ENCODE data around the gene RILPL1.
"Not testable (repeated sequence)": the region's sequence is repeated elsewhere in the genome, so short reads cannot be mapped to it uniquely, and the experiment has no call there.

The RILPL1 gene

GRCh38 chr12:123533672-123534643 is at the start of gene RILPL1:
TSS of gene RILPL1 (minus strand) at chr12:123533719. CDS start at chr12:123533482, 237 bp downstream.
- Histone ChIP-seq H3K27me3 (ENCODE audit: low read depth, low read length) (no peaks in the 10 kb centered on the region), H3K36me3 (ENCODE audit: control insufficient read depth in 1 of 2, insufficient read depth in 2 of 2, low read length in 2 of 2) (peaks cover 0 to 5% of the 10 kb centered on the region in 2 donors), H3K4me1 (ENCODE audit: control insufficient read depth in 1 of 2, insufficient read depth in 2 of 2, low read length in 2 of 2) (peaks cover 0 to 32% of the 10 kb centered on the region in 2 donors), H3K27ac (ENCODE audit: low read length) (peak within 1 kb of the TSS; percentile 2), H3K4me3 (ENCODE audit: low read depth in 1 of 2, low read length in 2 of 2) (peak within 1 kb of the TSS; percentile 64 to 85), H3K9me3 (ENCODE audit: control insufficient read depth in 1 of 2, low read length in 2 of 2) (no peaks in the 10 kb centered on the region)

- Histone ChIP-seq H3K4me3 (ENCODE audit: low read depth in 1 of 2, low read length in 2 of 2) (no peak overlapping the region), H3K27ac (ENCODE audit: low read length) (no peak overlapping the region)
Measured at GRCh38 chr12:123580772-123581171, 47.3 kb upstream of the RILPL1 start.

GRCh38 chr12:123578829-123579228 is 45.3 kb upstream of the RILPL1 start:
- peaks cover 4 to 18% of the 10 kb centered on the region in 2 donors for H3K4me1 ChIP-seq (ENCODE audit: control insufficient read depth in 1 of 2, insufficient read depth in 2 of 2, low read length in 2 of 2)
- H3K36me3 ChIP-seq (ENCODE audit: control insufficient read depth in 1 of 2, insufficient read depth in 2 of 2, low read length in 2 of 2); H3K4me3 ChIP-seq (ENCODE audit: low read depth in 1 of 2, low read length in 2 of 2); H3K9me3 ChIP-seq (ENCODE audit: control insufficient read depth in 1 of 2, low read length in 2 of 2); H3K27me3 ChIP-seq (ENCODE audit: low read depth, low read length); H3K27ac ChIP-seq (ENCODE audit: low read length): not testable (repeated sequence)

More at GRCh38 chr12:123580772-123581171, 47.3 kb upstream of the RILPL1 start:
- H3K9me3 ChIP-seq (ENCODE audit: control insufficient read depth in 1 of 2, low read length in 2 of 2) = no peaks in the 10 kb centered on the region
- peaks cover 0 to 4% of the 10 kb centered on the region in 2 donors for H3K36me3 ChIP-seq (ENCODE audit: control insufficient read depth in 1 of 2, insufficient read depth in 2 of 2, low read length in 2 of 2)
- H3K4me1 ChIP-seq (ENCODE audit: control insufficient read depth in 1 of 2, insufficient read depth in 2 of 2, low read length in 2 of 2) = peaks cover 4 to 26% of the 10 kb centered on the region in 2 donors
- H3K27me3 ChIP-seq (ENCODE audit: low read depth, low read length) = no peaks in the 10 kb centered on the region

- Histone ChIP-seq H3K27ac (ENCODE audit: low read length) (no peak overlapping the region), H3K36me3 (ENCODE audit: control insufficient read depth in 1 of 2, insufficient read depth in 2 of 2, low read length in 2 of 2) (peaks cover 0 to 6% of the 10 kb centered on the region in 2 donors), H3K4me1 (ENCODE audit: control insufficient read depth in 1 of 2, insufficient read depth in 2 of 2, low read length in 2 of 2) (peaks cover 4 to 16% of the 10 kb centered on the region in 2 donors), H3K27me3 (ENCODE audit: low read depth, low read length) (no peaks in the 10 kb centered on the region), H3K4me3 (ENCODE audit: low read depth in 1 of 2, low read length in 2 of 2) (no peak overlapping the region), H3K9me3 (ENCODE audit: control insufficient read depth in 1 of 2, low read length in 2 of 2) (no peaks in the 10 kb centered on the region)
Measured at GRCh38 chr12:123578243-123578642, 44.7 kb upstream of the RILPL1 start.

- Histone ChIP-seq H3K27ac (ENCODE audit: low read length) (no peak overlapping the region), H3K4me3 (ENCODE audit: low read depth in 1 of 2, low read length in 2 of 2) (no peak overlapping the region), H3K4me1 (ENCODE audit: control insufficient read depth in 1 of 2, insufficient read depth in 2 of 2, low read length in 2 of 2) (no peaks in the 10 kb centered on the region), H3K27me3 (ENCODE audit: low read depth, low read length) (no peaks in the 10 kb centered on the region), H3K36me3 (ENCODE audit: control insufficient read depth in 1 of 2, insufficient read depth in 2 of 2, low read length in 2 of 2) (peaks cover 0 to 6% of the 10 kb centered on the region in 2 donors), H3K9me3 (ENCODE audit: control insufficient read depth in 1 of 2, low read length in 2 of 2) (no peaks in the 10 kb centered on the region)
Measured at GRCh38 chr12:123576611-123577010, 43.1 kb upstream of the RILPL1 start.

- no peaks in the 10 kb centered on the region for H3K9me3 ChIP-seq (ENCODE audit: control insufficient read depth in 1 of 2, low read length in 2 of 2)
- H3K36me3 ChIP-seq (ENCODE audit: control insufficient read depth in 1 of 2, insufficient read depth in 2 of 2, low read length in 2 of 2) = peaks cover 0 to 6% of the 10 kb centered on the region in 2 donors
- H3K4me3 ChIP-seq (ENCODE audit: low read depth in 1 of 2, low read length in 2 of 2) = no peak overlapping the region
- H3K4me1 ChIP-seq (ENCODE audit: control insufficient read depth in 1 of 2, insufficient read depth in 2 of 2, low read length in 2 of 2) = no peaks in the 10 kb centered on the region
- H3K27ac ChIP-seq (ENCODE audit: low read length) = no peak overlapping the region
- H3K27me3 ChIP-seq (ENCODE audit: low read depth, low read length) = no peaks in the 10 kb centered on the region
Measured at GRCh38 chr12:123573870-123574269, 40.4 kb upstream of the RILPL1 start.

- Histone ChIP-seq H3K4me3 (ENCODE audit: low read depth in 1 of 2, low read length in 2 of 2) (no peak overlapping the region), H3K4me1 (ENCODE audit: control insufficient read depth in 1 of 2, insufficient read depth in 2 of 2, low read length in 2 of 2) (no peaks in the 10 kb centered on the region), H3K27ac (ENCODE audit: low read length) (no peak overlapping the region), H3K36me3 (ENCODE audit: control insufficient read depth in 1 of 2, insufficient read depth in 2 of 2, low read length in 2 of 2) (peaks cover 0 to 6% of the 10 kb centered on the region in 2 donors), H3K9me3 (ENCODE audit: control insufficient read depth in 1 of 2, low read length in 2 of 2) (no peaks in the 10 kb centered on the region), H3K27me3 (ENCODE audit: low read depth, low read length) (no peaks in the 10 kb centered on the region)
Measured at GRCh38 chr12:123572391-123572790, 38.9 kb upstream of the RILPL1 start.

- Histone ChIP-seq H3K4me1 (ENCODE audit: control insufficient read depth in 1 of 2, insufficient read depth in 2 of 2, low read length in 2 of 2) (no peaks in the 10 kb centered on the region), H3K4me3 (ENCODE audit: low read depth in 1 of 2, low read length in 2 of 2) (no peak overlapping the region), H3K9me3 (ENCODE audit: control insufficient read depth in 1 of 2, low read length in 2 of 2) (no peaks in the 10 kb centered on the region), H3K27me3 (ENCODE audit: low read depth, low read length) (no peaks in the 10 kb centered on the region), H3K27ac (ENCODE audit: low read length) (no peak overlapping the region), H3K36me3 (ENCODE audit: control insufficient read depth in 1 of 2, insufficient read depth in 2 of 2, low read length in 2 of 2) (peaks cover 0 to 6% of the 10 kb centered on the region in 2 donors)
Measured at GRCh38 chr12:123571343-123571813, 37.9 kb upstream of the RILPL1 start.

- H3K36me3 ChIP-seq (ENCODE audit: control insufficient read depth in 1 of 2, insufficient read depth in 2 of 2, low read length in 2 of 2) = no peaks in the 10 kb centered on the region
- H3K4me3 ChIP-seq (ENCODE audit: low read depth in 1 of 2, low read length in 2 of 2) = no peak overlapping the region
- no peaks in the 10 kb centered on the region for H3K4me1 ChIP-seq (ENCODE audit: control insufficient read depth in 1 of 2, insufficient read depth in 2 of 2, low read length in 2 of 2)
- no peaks in the 10 kb centered on the region for H3K27me3 ChIP-seq (ENCODE audit: low read depth, low read length)
- H3K27ac ChIP-seq (ENCODE audit: low read length) = no peak overlapping the region
- no peaks in the 10 kb centered on the region for H3K9me3 ChIP-seq (ENCODE audit: control insufficient read depth in 1 of 2, low read length in 2 of 2)
Measured at GRCh38 chr12:123559468-123559867, 25.9 kb upstream of the RILPL1 start.

- H3K4me1 ChIP-seq (ENCODE audit: control insufficient read depth in 1 of 2, insufficient read depth in 2 of 2, low read length in 2 of 2); H3K27me3 ChIP-seq (ENCODE audit: low read depth, low read length); H3K27ac ChIP-seq (ENCODE audit: low read length); H3K4me3 ChIP-seq (ENCODE audit: low read depth in 1 of 2, low read length in 2 of 2); H3K36me3 ChIP-seq (ENCODE audit: control insufficient read depth in 1 of 2, insufficient read depth in 2 of 2, low read length in 2 of 2); H3K9me3 ChIP-seq (ENCODE audit: control insufficient read depth in 1 of 2, low read length in 2 of 2): not testable (repeated sequence)
Measured at GRCh38 chr12:123558487-123558886, 25.0 kb upstream of the RILPL1 start.

GRCh38 chr12:123554843-123555242 is 21.3 kb upstream of the RILPL1 start:
- not testable (repeated sequence) for H3K27ac ChIP-seq (ENCODE audit: low read length); H3K4me1 ChIP-seq (ENCODE audit: control insufficient read depth in 1 of 2, insufficient read depth in 2 of 2, low read length in 2 of 2); H3K9me3 ChIP-seq (ENCODE audit: control insufficient read depth in 1 of 2, low read length in 2 of 2); H3K36me3 ChIP-seq (ENCODE audit: control insufficient read depth in 1 of 2, insufficient read depth in 2 of 2, low read length in 2 of 2); H3K4me3 ChIP-seq (ENCODE audit: low read depth in 1 of 2, low read length in 2 of 2); H3K27me3 ChIP-seq (ENCODE audit: low read depth, low read length)

Data from muscle layer of duodenum (tissue), 2 donors.